Duodenal mucosa (tissue), 2 donors: ENCODE data around the gene TOR1AIP2.

Experiments used
- H3K27ac ChIP-seq: one replicate; pipeline ENCODE4 v1.7.0; 2013; ENCODE audit warnings: low read depth, low read length
- H3K27me3 ChIP-seq, 2 donors: one replicate each; pipeline ENCODE4 v1.7.0; 2013; ENCODE audit warnings: low read length in 2 of 2, control low read depth in 1 of 2; ENCODE audit not compliant: insufficient read depth in 2 of 2, control insufficient read depth in 1 of 2
- H3K36me3 ChIP-seq, 2 donors: one replicate each; pipeline ENCODE4 v1.7.0; 2013; ENCODE audit warnings: low read length in 2 of 2, control low read depth in 1 of 2; ENCODE audit not compliant: insufficient read depth in 2 of 2, control insufficient read depth in 1 of 2
- H3K4me1 ChIP-seq, 2 donors: one replicate each; pipeline ENCODE4 v1.7.0; 2013; ENCODE audit warnings: low read length in 2 of 2, control low read depth in 1 of 2; ENCODE audit not compliant: insufficient read depth in 2 of 2, control insufficient read depth in 1 of 2
- H3K4me3 ChIP-seq, 2 donors: one replicate each; pipeline ENCODE4 v1.7.0; 2013; ENCODE audit warnings: low read length in 2 of 2, low read depth in 1 of 2
- H3K9ac ChIP-seq, 2 donors: one replicate each; pipeline ENCODE4 v1.7.0; 2013; ENCODE audit warnings: low read length in 2 of 2, low read depth in 1 of 2
- H3K9me3 ChIP-seq, 2 donors: one replicate each; pipeline ENCODE4 v1.7.0; 2013; ENCODE audit warnings: low read length in 2 of 2, control low read depth in 1 of 2; ENCODE audit not compliant: control insufficient read depth in 1 of 2

Gene TOR1AIP2

DNA sequence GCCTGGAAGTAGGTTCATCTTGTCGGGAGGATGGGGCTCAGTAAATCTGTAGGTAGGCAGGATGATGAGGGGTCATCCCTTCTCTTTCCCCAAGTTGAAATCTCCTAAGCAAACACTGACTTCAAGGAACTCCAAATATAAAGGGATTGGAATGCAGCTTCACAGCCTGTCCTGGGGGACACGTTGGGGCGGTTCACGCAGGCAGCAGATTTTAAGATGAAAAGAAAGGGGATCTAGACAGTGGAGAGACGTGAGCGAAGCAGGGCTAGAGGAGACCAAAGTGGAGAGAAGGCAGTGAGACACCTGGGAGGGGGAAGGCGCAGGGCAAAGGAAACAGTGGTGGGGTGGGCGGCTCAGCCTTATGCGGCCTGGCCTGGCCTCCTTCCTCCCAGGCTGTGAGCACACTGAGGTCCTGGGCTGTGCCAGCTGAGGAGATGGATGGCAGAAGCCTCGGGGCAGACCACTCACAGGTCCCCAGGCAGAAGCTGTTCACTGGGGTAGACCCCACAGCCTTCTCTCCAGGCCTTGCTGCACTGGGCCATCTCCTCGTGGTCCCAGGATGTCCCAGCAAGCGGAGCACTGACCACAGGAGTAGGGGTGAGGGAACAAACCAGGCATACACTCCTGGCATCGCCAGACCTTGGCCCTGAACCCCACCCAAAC, 51.7 kb downstream of the TOR1AIP2 start:
- Histone ChIP-seq H3K27ac (no peak overlapping the region), H3K9me3 (no peaks in the 10 kb centered on the region), H3K27me3 (no peaks in the 10 kb centered on the region)

GRCh38 chr1:179825206-179825605, 52.4 kb downstream of the TOR1AIP2 start:
- Histone ChIP-seq H3K9ac (no peak overlapping the region), H3K4me1 (no peaks in the 10 kb centered on the region), H3K27me3 (no peaks in the 10 kb centered on the region)

More for the DNA sequence above, 51.7 kb downstream of the TOR1AIP2 start:
- no peaks in the 10 kb centered on the region for H3K36me3 ChIP-seq
- H3K4me3 ChIP-seq, result no peak overlapping the region
- no peaks in the 10 kb centered on the region for H3K4me1 ChIP-seq
- H3K9ac ChIP-seq, result no peak overlapping the region

DNA sequence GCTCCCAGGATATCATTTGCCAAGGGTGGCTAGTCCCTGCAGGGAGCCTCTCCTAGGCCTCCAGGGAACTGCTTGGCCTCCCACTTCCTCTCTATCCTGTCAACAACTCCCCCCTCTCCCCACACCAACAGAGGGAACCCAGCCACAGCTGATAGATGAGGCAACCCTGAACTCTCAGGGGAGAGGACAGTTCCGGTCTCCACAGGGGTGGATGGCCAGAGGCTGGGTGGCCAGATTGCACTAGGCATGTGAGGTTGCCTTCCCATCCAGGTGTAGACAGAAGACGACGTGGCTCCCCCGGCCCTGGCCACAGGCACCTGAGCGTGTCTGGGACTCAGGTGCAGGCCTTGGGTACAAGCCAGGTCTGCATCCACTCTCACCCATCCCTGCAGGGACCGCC, 53.3 kb downstream of the TOR1AIP2 start:
- H3K36me3 ChIP-seq, result no peaks in the 10 kb centered on the region
- no peak overlapping the region for H3K27ac ChIP-seq
- no peaks in the 10 kb centered on the region for H3K4me1 ChIP-seq
- no peaks in the 10 kb centered on the region for H3K9me3 ChIP-seq
- H3K4me3 ChIP-seq, result no peak overlapping the region
- no peak overlapping the region for H3K9ac ChIP-seq
- no peaks in the 10 kb centered on the region for H3K27me3 ChIP-seq

More at GRCh38 chr1:179825206-179825605, 52.4 kb downstream of the TOR1AIP2 start:
- Histone ChIP-seq H3K27ac (no peak overlapping the region), H3K4me3 (no peak overlapping the region), H3K9me3 (no peaks in the 10 kb centered on the region), H3K36me3 (no peaks in the 10 kb centered on the region)

DNA sequence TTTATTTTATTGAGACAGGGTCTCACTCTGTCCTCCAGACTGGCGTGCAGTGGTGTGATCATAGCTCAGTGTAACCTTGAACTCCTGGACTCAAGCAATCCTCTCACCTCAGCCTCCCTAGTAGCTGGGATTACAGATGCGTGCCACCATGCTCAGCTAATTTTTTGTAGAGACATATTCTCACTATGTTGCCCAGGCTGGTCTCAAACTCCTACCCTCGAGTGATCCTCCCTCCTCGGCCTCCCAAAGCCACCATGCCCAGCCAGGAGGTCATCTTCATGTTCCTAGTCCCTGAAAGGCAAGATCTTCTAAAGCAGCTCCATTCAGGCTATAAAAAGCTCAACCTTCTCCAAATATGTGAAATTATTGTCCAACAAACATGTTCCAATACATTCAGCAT, 53.9 kb downstream of the TOR1AIP2 start:
- no peak overlapping the region for H3K27ac ChIP-seq
- H3K9ac ChIP-seq, result no peak overlapping the region
- no peaks in the 10 kb centered on the region for H3K36me3 ChIP-seq
- H3K9me3 ChIP-seq, result no peaks in the 10 kb centered on the region
- H3K27me3 ChIP-seq, result no peaks in the 10 kb centered on the region
- no peak overlapping the region for H3K4me3 ChIP-seq
- no peaks in the 10 kb centered on the region for H3K4me1 ChIP-seq

DNA sequence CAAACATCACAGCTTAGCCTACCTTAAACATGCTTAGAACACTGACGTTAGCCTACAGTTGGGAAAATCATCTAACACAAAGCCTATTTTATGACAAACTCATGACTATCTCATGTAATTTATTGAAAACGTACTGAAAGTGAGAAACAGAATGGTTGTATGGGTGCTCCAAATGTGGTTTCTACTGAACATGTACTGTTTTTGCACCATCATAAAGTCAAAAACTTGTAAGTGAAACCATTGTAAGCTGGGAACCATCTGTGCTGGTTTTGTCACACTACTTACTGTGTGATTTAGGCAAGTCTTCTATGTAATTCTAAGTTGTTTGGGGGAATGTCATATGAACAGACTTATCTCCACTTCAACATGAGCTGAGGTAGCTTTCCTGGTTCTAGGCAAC, 55.5 kb downstream of the TOR1AIP2 start:
- Histone ChIP-seq H3K27me3 (no peaks in the 10 kb centered on the region), H3K9ac (no peak overlapping the region), H3K36me3 (no peaks in the 10 kb centered on the region), H3K27ac (no peak overlapping the region), H3K9me3 (no peaks in the 10 kb centered on the region), H3K4me1 (no peaks in the 10 kb centered on the region), H3K4me3 (no peak overlapping the region)

DNA sequence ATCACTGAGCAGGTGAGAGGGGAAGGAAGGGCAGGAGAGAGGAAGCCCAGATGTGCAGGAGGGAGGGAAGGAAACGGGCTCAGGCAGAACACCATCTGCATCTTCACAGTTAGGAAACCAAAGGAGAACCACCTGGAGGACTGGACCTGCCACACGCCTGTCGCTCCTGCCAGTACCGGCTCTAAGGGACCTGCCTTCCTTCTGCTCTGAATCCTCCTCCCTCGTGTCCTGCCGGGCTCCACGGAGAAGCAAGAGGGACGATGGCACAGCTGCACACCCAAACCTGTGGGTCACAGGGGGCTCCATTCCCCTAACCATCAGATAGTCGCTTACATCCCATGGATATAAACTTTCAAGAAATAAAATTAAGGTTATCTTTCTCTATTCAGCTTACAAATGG, 56.1 kb downstream of the TOR1AIP2 start:
- H3K27me3 ChIP-seq, result no peaks in the 10 kb centered on the region
- no peaks in the 10 kb centered on the region for H3K4me1 ChIP-seq
- H3K4me3 ChIP-seq, result no peak overlapping the region
- H3K9me3 ChIP-seq, result no peaks in the 10 kb centered on the region
- H3K9ac ChIP-seq, result no peak overlapping the region
- no peaks in the 10 kb centered on the region for H3K36me3 ChIP-seq
- no peak overlapping the region for H3K27ac ChIP-seq

- Histone ChIP-seq H3K9me3 (no peaks in the 10 kb centered on the region), H3K36me3 (no peaks in the 10 kb centered on the region), H3K27me3 (no peaks in the 10 kb centered on the region), H3K9ac (no peak overlapping the region), H3K4me3 (no peak overlapping the region), H3K4me1 (peaks cover 6 to 8% of the 10 kb centered on the region in 2 donors), H3K27ac (no peak overlapping the region)
Observed at GRCh38 chr1:179820226-179820970, 57.2 kb downstream of the TOR1AIP2 start.

DNA sequence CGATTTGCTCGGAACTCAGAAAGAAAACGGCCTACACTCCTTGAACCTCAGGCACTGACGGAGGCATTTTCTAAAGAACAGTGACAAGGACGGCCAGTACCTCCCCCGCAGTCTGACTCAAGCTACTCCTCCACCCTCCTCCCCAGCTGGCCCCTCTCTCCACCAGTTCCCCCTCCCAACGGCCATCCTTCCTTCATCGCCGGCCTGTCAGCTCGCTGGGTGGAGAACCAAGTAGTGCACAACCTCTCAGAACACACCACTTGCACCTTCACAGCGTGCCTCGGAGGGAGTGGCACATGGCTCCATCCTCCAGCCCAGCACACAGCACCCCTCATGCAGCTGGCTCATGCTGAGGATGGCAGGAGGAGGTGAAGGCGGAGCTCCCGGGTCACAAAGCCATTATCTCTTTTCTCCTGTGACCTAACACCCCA, 58.8 kb downstream of the TOR1AIP2 start:
- Histone ChIP-seq H3K4me1 (peaks cover 18 to 20% of the 10 kb centered on the region in 2 donors), H3K9ac (no peak overlapping the region), H3K27ac (no peak overlapping the region), H3K27me3 (no peaks in the 10 kb centered on the region), H3K9me3 (no peaks in the 10 kb centered on the region), H3K36me3 (no peaks in the 10 kb centered on the region), H3K4me3 (no peak overlapping the region)

DNA sequence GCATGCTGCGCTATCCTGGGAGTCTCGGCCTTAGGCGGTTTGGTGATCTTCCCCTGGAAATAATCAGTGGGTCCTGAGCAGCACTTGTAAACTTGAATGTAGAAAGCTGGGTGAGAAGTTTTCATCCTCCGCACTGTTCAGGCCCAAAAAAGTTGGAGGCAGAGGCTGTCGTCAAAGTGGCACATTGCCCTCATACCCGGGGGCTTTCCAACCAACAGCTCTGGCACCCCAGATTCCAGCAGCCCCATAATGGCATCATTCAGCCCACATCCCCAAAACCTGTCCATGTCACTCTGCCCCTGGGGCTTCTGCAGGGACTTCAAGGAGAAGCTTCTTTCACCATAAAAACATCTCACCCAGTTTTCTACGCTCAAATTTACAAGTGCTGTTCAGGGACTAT, 59.3 kb downstream of the TOR1AIP2 start:
- H3K36me3 ChIP-seq, result no peaks in the 10 kb centered on the region
- no peak overlapping the region for H3K4me3 ChIP-seq
- no peak overlapping the region for H3K27ac ChIP-seq
- no peak overlapping the region for H3K9ac ChIP-seq
- H3K27me3 ChIP-seq, result no peaks in the 10 kb centered on the region
- H3K4me1 ChIP-seq, result peaks cover 18 to 20% of the 10 kb centered on the region in 2 donors
- no peaks in the 10 kb centered on the region for H3K9me3 ChIP-seq

DNA sequence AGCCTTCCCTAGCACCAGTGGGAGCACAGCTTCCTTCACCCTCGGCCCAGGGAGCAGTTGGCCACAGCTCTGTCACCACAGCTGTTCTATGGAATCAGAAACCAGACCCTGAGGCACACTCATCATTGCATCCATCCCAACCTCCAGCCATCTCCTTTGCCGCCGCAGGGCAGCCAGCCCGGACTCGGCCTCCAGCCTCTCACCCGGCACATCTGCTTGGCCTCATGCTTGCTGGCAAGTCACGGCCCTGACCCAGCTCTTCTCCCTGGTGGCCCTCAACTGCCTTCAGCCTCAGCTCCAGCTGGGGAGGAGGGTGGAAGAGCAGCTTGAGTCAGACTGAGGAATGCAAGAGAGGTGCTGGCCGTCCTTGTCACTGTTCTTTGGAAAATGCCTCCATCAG, 59.8 kb downstream of the TOR1AIP2 start:
- Histone ChIP-seq H3K36me3 (no peaks in the 10 kb centered on the region), H3K9ac (no peak overlapping the region), H3K9me3 (no peaks in the 10 kb centered on the region), H3K4me3 (no peak overlapping the region), H3K4me1 (peaks cover 18 to 20% of the 10 kb centered on the region in 2 donors), H3K27ac (no peak overlapping the region), H3K27me3 (no peaks in the 10 kb centered on the region)
